HG02678 (cell line): ENCODE data around the gene ZNRD2.

Source experiments
- ATAC-seq: cut with Tn5 transposase; IDR thresholded peaks from one replicate; pipeline ENCODE4 v1.9.1; 2021; ENCODE audit warnings: mild to moderate bottlenecking, moderate library complexity; ENCODE audit not compliant: unreplicated experiment

Gene ZNRD2

DNA sequence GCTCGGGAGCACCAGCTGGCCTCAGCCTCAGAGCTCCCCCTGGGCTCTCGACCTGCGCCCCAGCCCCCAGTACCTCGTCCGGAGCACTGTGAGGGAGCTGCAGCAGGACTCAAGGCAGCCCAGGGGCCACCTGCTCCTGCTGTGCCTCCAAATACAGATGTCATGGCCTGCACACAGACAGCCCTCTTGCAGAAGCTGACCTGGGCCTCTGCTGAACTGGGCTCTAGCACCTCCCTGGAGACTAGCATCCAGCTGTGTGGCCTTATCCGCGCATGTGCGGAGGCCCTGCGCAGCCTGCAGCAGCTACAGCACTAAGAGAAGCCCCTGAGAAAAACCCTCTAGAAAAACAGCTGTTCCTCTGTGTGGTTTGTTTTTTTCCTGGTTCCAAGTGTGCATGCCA, 1.1 kb downstream of the ZNRD2 start:
- ATAC-seq: no peak

DNA sequence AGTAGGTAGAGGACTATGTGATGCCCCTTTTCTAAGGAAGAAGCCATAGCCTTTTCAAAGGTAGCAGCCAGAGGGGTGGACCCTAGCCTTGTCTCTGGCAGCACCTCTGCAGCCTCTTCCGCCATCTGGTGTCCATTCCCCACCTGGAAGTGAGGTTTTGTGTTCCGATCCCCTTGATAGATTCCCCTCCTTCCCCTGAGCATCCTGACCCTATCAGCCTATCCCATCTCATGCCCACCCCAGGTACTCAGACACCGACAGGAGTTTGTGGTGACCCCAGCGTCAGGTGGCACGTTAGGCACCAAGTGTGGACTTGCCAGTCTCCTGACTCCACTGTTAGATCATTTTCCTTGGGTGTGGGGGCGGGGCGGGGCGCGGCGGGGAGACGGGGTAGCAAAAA, 1.7 kb downstream of the ZNRD2 start:
- no peak for ATAC-seq

DNA sequence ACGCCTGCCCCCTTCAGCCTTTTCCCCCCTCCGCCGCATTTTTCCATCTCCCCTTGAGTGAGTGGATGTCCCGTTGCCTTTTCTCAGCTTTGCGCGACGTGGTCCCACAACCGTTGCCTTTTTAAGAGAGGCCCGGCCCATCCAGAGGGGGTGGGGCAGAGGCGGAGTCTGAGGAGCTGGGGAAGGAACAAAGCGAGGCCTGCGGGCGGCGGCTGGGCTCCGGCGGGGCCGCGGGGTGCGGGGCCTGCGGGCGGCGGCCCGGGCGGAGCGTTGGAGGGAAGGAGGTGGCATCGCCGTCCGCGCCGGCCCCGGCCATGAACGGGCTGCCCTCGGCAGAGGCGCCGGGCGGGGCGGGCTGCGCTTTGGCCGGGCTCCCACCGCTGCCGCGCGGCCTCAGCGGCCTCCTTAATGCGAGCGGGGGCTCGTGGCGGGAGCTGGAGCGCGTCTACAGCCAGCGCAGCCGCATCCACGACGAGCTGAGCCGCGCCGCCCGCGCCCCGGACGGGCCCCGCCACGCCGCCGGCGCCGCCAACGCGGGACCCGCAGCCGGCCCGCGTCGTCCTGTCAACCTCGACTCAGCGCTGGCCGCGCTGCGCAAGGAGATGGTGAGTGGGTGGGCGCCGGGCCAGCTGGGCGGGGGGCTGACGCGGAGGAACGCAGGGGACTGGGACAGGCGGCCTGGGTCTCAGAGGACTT, 2.2 kb downstream of the ZNRD2 start, which contains the start of gene FAM89B:
Gene FAM89B (plus strand): TSS at position 183 of the 696 bp plus-strand sequence. CDS start 132 bp downstream, at position 315.
- no peak for ATAC-seq

DNA sequence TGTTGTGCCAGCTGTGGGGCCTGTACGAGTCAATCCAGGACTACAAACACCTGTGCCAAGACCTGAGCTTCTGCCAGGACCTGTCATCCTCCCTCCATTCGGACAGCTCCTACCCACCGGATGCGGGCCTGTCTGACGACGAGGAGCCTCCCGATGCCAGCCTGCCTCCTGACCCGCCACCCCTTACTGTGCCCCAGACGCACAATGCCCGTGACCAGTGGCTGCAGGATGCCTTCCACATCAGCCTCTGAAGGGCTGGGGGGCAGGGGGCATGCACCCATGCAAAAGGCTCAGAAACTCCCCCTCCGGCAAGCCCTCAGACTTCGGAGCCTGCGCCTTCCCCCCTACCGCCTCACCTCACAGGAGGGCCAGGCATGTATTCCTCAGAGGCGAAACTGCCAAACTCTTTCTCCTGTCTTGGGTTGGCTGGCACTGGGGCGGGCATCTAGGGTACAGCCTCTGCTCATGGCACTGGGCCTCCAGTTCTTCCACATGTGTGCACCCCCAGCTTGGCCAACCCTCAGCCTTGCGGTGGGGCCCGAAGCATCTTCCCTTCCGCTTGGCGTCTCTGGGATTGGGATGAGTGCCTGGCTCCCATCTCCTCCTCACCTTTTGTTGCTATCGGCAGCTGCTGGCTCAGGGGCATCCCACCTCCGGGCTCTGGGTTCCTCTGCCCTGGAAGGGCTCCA, 3.3 kb downstream of the ZNRD2 start:
- ATAC-seq: no peak

DNA sequence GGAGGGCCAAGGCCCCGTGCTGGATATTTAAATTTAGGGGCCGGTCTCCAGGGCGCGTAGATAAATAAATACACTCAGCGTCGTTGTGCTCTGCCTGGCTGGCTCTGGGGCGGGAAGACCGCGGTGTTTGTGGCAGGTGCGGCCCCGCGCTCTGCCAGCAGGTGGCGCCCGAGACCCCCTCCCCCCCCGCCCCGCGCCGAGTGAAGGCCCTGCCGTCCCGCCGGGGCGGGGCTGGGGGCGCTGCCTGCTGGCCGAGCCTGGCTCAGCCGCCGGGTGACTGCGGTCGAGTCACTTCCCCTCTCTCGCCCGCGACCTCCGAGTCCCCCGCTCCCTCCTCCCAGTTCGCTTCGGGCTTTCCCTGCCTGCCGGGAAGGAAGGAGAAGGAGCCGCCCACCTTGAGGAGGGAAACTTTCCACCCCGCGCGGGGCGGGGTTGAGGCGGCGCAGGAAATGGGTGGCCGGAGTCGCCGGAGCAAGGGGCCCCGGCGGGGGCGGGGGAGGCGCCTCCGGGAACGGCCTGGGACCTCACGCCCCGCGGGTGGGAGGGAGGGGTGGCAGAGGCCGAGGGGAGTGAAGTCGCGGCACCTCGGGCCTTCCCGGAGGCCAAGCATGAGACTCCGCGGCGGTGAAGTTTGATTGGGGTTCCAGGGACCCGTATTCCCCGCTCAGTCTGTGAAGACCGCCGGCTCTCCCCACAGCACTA, 4.0 kb downstream of the ZNRD2 start:
- peak; percentile 39 for ATAC-seq

DNA sequence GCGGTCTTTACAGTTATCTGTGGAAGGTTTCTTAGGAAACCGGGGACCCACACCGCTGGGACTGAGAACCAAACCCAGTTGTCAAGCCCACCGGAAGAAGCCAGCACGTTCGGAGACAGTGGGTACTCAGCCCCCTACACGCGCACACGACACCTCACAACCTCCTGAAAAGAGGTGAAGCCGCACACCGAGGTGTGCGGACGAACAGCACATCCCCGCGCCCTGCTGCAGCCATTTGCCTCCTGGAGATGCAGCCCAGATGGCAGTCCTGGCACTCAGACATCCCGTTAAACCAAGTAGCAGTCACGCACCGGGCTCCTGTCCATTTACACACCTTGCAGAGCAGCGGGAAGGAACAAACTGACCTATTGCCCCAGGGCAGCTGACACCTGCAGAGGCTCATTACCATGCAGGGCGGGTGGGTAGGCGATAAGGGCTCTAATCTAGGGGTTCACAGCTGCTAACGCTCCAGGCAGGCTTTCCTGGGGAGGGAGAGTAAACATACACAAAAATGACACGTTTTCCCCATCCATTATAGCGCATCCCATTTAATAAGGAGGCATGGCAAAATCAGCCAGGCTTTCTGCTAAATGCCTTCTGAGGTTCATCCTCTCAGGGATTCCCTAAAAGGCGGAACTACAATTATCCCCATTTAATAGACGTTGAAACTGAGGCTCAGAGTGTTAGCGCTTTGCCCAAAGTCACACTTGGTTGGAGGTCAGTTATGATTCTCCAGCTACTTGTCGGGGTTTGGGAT, 4.7 kb downstream of the ZNRD2 start:
- no peak for ATAC-seq

DNA sequence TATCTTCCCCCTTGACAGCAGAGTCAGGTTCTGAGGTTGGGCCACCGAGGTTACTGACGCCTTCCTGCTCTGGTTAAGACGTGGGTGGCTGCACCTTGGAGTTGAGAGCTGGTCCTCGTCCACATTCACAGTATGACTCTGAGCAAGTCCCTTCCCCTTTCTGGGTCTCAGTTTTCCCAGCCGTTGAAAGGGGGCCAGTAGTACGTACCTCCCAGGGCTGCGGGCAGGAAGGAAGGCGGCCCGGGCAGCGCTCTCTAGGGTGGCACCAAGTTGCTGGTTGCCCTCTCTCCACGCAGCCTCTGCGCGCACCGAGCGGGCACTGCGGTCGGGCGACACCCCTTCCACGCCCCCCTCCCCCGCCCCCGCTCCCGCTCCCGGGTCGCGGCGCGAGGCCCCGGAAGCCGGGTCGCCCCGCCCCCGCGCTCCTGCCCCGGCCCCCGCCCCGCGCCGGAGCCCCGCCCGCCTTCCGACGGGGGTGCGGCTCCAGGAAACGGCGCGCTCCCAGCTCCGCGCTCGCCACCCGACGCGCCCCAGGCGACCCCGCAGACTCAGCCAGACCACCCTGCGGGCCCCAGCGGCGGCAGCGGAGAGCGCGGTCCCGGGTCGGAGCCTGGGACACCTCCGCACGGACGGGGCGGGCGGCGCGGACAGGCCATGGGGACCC, 5.4 kb downstream of the ZNRD2 start, which contains the start of gene EHBP1L1:
Gene EHBP1L1 (plus strand): TSS at position 486 of the 664 bp plus-strand sequence. CDS start 250 bp downstream, outside the sequence.
- no peak for ATAC-seq

DNA sequence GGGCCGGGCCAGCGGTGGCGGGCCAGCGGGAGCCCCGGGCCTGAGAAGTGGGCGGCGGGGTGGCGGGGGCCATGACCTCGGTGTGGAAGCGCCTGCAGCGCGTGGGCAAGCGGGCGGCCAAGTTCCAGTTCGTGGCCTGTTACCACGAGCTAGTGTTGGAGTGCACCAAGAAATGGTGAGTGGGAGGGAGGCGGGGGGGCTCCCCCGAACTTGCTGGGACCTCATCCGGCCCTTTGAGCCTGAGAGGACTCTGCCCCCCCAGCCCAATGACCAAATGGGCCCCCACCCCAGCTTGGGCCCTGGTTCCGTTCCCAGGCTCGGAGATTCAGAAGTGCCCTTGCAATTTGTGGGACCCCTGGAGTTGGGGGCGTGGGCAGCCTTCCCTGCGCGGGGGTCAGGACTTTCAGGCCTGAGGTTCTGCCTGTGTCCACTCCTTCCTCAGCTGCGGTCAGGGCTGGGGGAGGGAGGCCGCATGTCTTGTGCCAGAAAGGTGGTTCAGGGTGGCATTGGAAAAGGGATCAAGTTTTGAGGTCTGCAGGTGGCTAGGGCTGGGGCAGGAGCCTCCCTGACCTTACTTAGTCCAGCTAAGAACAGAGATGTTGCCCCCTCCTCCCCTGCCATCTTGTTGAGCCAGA, 6.1 kb downstream of the ZNRD2 start:
- ATAC-seq: no peak

DNA sequence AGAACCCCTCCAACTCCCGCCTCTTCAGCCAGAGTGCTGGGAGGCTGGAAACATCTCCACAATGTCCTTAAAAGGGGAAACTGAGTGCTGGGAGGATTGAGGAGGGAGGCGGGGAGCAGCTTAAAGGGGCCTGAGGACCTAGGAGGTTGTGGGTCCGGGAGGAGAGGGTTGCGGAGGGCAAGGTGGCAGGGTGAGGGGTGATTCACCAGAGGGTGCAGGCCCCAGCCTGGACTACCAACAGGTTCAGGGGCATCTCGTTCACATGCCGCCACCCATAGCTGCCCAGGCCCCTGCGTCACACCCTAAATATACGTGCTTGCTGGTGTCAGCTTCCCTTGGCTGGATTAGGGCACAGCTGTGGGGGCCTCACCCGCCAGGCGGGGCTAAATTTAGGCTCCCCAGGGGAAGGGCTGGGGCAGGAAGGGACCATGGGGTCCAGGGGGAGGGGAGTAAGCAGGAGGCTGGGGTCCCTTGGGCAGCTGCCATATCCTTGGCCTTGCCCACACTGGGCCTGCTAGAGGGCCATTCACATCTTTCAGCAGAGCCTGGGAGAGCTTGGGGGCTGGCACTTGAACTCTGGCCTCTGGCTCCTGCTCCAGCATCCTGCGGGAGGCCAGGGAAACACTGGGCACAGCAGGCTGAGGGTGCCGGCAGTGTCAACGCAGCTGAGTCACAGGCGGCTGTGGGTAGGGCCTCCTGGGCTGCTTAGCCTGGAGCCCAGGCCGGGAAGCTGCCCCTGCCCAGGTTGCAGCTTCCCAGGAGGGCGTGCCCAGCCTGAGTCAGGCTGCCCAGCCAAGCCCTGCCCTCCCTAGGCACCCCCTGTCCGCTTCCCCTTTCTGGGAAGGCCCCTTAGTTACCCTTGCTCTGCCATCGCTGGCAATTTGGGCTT, 6.8 kb downstream of the ZNRD2 start:
- ATAC-seq: no peak

DNA sequence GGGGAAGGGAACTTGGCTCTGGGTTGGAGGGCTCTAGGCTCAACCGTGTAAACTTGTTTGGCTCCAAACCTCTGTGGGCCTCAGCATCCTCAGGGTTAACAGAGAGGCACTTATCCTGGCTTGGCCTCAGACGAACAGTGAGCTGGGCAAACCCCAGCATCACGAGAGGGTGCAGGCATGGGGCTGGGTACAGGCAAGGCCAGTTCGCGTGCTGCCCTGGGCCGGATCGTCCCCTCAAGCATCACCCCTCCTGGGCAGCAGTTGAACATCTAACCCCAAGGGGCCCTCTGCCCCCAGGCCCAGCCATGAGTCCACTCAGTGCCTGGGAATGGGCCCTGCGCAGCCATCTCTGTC, 7.5 kb downstream of the ZNRD2 start:
- no peak for ATAC-seq

DNA sequence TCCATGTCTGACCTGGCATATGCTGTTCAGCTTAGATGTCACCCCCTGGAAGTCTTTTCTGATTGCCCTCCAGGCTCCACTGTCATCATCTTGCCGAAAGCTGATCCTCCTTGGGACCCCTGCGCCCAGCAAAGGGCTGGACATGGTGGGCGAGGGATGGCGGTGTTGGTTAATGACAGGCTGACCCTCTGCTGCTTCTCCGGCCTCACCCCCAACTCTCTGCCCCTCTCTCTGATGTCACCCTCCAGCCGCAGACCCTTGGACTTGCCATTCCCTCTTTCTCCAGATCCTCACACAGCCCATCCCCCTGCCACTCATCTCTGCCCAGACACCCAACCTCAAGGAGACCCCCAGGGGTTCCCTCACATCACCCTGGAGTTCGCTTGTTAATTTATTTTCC, 7.9 kb downstream of the ZNRD2 start:
- no peak for ATAC-seq

DNA sequence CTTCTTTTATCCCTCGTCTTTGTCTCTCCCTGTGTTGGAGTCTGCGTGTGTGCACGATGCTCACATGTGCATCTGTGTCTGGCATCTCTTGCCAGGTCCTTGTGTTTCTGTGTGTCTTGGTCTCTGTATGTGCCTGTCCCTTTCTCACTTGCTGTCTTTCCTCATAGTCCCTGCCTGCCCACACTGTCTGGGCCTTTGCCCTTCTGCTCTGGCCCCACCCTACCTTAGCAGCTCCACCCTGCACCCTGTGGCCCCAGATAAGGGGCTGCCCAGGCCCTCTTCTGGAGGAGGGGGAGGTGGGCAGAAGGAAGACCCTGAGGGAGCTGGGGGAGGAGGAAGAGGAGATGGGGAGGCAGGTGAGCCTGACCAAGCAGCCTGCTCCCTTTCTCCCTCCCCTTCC, 8.4 kb downstream of the ZNRD2 start:
- no peak for ATAC-seq

DNA sequence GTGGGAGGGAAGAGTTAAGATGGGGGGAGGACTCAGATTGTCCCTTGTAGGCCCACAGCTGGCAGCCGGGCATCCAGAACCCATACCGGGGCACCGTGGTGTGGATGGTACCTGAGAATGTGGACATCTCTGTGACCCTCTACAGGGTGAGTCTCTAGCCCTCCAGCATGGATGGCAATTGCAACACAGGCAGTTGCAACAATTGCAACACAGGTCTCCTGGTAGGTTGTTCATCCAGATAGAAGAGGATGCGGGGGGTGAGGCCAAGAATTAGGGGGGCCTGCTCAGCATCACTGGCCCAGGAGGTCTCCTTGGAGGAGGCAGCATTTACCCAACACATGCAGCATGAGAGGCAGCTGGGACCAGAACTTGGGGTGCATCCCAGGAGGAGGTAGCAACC, 9.0 kb downstream of the ZNRD2 start:
- ATAC-seq: no peak

DNA sequence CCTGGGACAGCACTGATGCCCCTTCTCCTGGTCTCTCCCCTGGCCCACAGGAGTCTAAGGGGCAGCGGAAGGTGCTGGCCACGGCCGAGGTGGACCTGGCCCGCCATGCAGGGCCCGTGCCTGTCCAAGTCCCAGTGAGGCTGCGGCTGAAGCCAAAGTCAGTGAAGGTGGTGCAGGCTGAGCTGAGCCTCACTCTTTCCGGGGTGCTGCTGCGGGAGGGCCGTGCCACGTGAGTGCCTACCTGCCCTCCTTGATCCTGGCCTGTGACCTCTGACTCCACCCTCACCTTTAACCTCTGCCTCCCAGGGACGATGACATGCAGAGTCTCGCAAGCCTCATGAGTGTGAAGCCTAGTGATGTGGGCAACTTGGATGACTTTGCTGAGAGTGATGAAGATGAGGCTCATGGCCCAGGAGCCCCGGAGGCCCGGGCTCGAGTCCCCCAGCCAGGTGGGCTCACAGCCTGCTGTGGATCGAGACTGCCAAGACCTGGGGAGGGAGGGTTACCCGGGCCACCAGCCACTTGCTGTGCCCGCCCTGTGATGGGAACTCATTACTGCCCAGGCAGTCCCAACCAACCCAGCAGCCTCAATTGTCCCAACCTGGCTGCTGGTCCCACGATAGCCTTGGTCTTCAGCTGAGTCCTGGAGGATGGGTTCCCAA, 9.9 kb downstream of the ZNRD2 start:
- ATAC-seq: no peak

DNA sequence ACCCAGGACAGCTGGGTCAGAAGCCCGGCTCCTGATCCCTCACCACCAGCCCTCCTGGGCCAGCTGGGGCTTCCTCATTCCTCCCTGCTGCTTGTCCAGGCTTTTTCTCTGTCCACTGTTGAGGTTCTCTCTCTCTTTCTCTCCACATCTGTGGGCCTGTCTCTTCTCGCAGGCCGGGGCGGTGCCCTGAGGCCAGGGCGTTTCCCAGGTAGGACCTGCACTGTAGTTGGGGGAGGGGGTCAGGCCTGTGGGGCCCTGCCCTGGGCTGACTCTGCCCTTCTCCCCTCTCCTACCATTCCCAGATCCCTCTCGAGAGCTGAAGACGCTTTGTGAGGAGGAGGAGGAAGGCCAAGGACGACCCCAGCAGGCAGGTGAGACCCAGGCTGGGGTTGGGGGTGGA, 10.5 kb downstream of the ZNRD2 start:
- ATAC-seq: no peak

DNA sequence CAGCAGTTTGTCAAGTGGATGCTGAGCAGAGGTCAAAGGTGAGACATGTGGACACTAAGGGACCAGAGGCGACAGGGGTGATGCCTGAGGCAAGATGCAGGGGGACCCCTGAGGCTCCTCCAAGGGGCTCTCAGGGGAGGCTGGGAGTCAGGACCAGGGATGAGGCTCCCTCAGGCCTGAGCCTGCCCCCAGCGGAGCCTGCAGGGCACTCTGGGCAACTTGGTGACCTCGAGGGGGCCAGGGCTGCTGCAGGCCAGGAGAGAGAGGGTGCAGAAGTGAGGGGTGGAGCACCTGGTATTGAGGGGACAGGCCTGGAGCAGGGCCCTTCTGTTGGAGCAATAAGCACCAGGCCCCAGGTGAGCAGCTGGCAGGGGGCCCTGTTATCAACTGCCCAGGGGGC, 11.7 kb downstream of the ZNRD2 start:
- no peak for ATAC-seq

DNA sequence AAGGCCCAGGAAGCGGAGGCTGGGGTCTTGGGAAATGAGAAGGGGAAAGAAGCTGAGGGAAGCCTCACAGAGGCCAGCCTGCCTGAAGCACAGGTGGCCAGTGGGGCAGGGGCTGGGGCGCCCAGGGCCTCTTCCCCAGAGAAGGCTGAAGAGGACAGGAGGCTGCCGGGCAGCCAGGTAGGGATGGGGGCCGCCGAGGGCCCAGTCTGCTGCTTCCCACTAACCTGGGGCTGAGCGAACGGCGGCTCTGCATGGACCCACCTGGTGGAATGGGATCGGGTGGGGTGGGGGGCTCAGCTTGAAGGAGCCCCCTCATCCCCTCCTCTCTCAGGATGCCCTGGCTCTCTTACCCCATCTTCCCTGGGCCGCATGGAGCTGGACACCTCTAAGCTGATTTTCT, 13.3 kb downstream of the ZNRD2 start:
- ATAC-seq: no peak

DNA sequence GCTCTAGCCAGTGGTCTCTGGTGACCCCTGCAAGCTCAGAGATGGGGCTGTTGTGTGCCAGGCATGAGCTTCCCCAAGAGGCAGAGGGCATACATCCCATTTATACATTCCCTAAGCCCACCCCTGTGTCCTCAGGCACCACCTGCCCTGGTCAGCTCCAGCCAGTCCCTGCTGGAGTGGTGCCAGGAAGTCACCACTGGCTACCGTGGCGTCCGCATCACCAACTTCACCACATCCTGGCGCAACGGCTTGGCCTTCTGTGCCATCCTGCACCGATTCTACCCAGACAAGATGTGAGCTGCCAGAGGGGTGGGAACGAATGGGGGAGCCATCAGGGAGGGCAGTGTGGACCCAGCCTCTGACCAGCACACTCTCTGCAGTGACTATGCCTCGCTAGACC, 13.8 kb downstream of the ZNRD2 start:
- ATAC-seq: no peak

DNA sequence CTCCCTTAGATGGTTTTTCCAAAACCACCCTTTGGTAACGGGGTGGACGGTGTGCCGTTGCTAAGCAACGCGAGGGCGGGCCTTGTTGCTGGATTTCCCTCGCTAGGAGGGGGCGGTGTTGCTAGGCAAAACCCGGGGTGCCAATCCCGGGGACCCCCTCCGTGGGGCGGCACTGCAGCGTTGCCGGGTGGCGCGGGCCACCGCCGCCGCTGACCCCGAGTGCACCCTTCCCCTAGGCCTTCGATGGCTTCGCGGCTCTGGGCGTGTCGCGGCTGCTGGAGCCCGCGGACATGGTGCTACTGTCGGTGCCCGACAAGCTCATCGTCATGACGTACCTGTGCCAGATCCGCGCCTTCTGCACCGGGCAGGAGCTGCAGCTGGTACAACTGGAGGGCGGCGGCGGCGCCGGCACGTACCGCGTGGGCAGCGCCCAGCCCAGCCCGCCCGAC, 14.5 kb downstream of the ZNRD2 start:
- no peak for ATAC-seq
